T-helper 1 cell treated with Interleukin-12 subunit alpha and Interleukin-12 subunit beta and Interleukin-4 antibody, amounts not matched to agents 30 μg/mL and 1 μg/mL, for 36 hours (primary cell): ENCODE measurements around the gene DYDC2.

Experiments
- H3K27ac Mint-ChIP-seq: one replicate; pipeline ENCODE4 v1.8.0; 2021; ENCODE audit warnings: mild to moderate bottlenecking, mixed read lengths
- H3K27me3 Mint-ChIP-seq: one replicate; pipeline ENCODE4 v1.8.0; 2021; ENCODE audit warnings: low read depth, mixed read lengths
- H3K36me3 Mint-ChIP-seq: one replicate; pipeline ENCODE4 v1.8.0; 2021; ENCODE audit warnings: low read depth, mixed read lengths
- H3K4me1 Mint-ChIP-seq: one replicate; pipeline ENCODE4 v1.8.0; 2021; ENCODE audit warnings: low read depth, mixed read lengths
- H3K4me3 Mint-ChIP-seq: one replicate; pipeline ENCODE4 v1.8.0; 2021; ENCODE audit warnings: mild to moderate bottlenecking, moderate library complexity, mixed read lengths
- H3K9me3 Mint-ChIP-seq: one replicate; pipeline ENCODE4 v1.8.0; 2021; ENCODE audit warnings: mixed read lengths

DYDC2 gene

GRCh38 chr10:80394358-80394916, 37.9 kb downstream of the DYDC2 start:
- Mint-ChIP-seq H3K4me3 (no peak overlapping the region), H3K36me3 (no peaks in the 10 kb centered on the region), H3K27me3 (peaks cover 13% of the 10 kb centered on the region), H3K9me3 (no peaks in the 10 kb centered on the region), H3K27ac (no peak overlapping the region), H3K4me1 (no peaks in the 10 kb centered on the region)

- peaks cover 15% of the 10 kb centered on the region for H3K27me3 Mint-ChIP-seq
- H3K4me3 Mint-ChIP-seq, result no peak overlapping the region
- no peaks in the 10 kb centered on the region for H3K4me1 Mint-ChIP-seq
- no peaks in the 10 kb centered on the region for H3K9me3 Mint-ChIP-seq
- H3K36me3 Mint-ChIP-seq, result no peaks in the 10 kb centered on the region
- H3K27ac Mint-ChIP-seq, result no peak overlapping the region
Observed at GRCh38 chr10:80397014-80397413, 40.4 kb downstream of the DYDC2 start.

GRCh38 chr10:80400136-80400804, 43.7 kb downstream of the DYDC2 start:
- Mint-ChIP-seq H3K9me3 (no peaks in the 10 kb centered on the region), H3K36me3 (no peaks in the 10 kb centered on the region), H3K27me3 (peaks cover 14% of the 10 kb centered on the region), H3K4me1 (no peaks in the 10 kb centered on the region), H3K27ac (no peak overlapping the region), H3K4me3 (no peak overlapping the region)

GRCh38 chr10:80405035-80405434, 48.5 kb downstream of the DYDC2 start:
- H3K36me3 Mint-ChIP-seq, result no peaks in the 10 kb centered on the region
- H3K9me3 Mint-ChIP-seq, result no peaks in the 10 kb centered on the region
- H3K4me1 Mint-ChIP-seq, result peaks cover 7% of the 10 kb centered on the region
- peaks cover 25% of the 10 kb centered on the region for H3K27me3 Mint-ChIP-seq
- no peak overlapping the region for H3K27ac Mint-ChIP-seq
- no peak overlapping the region for H3K4me3 Mint-ChIP-seq

- Mint-ChIP-seq H3K27me3 (peaks cover 22% of the 10 kb centered on the region), H3K9me3 (no peaks in the 10 kb centered on the region), H3K4me1 (peaks cover 7% of the 10 kb centered on the region), H3K36me3 (no peaks in the 10 kb centered on the region), H3K4me3 (no peak overlapping the region), H3K27ac (no peak overlapping the region)
Observed at GRCh38 chr10:80405626-80406025, 49.0 kb downstream of the DYDC2 start.

GRCh38 chr10:80406204-80406603, 49.6 kb downstream of the DYDC2 start:
- H3K4me1 Mint-ChIP-seq, result peaks cover 11% of the 10 kb centered on the region
- no peaks in the 10 kb centered on the region for H3K9me3 Mint-ChIP-seq
- no peaks in the 10 kb centered on the region for H3K36me3 Mint-ChIP-seq
- no peak overlapping the region for H3K4me3 Mint-ChIP-seq
- peaks cover 17% of the 10 kb centered on the region for H3K27me3 Mint-ChIP-seq
- H3K27ac Mint-ChIP-seq, result no peak overlapping the region

GRCh38 chr10:80407812-80408241, 51.2 kb downstream of the DYDC2 start:
- Mint-ChIP-seq H3K9me3 (no peaks in the 10 kb centered on the region), H3K36me3 (no peaks in the 10 kb centered on the region), H3K4me1 (peaks cover 17% of the 10 kb centered on the region), H3K4me3 (peak overlapping the region; percentile 85), H3K27ac (peak overlapping the region; percentile 16), H3K27me3 (peaks cover 17% of the 10 kb centered on the region)

GRCh38 chr10:80408242-80409101, 51.9 kb downstream of the DYDC2 start, which contains the start of gene PRXL2A:
PRXL2A (plus strand) TSS chr10:80408551; CDS start chr10:80420468, 11,917 bp downstream.
- Mint-ChIP-seq H3K4me1 (peaks cover 22% of the 10 kb centered on the region), H3K27me3 (peaks cover 17% of the 10 kb centered on the region), H3K9me3 (no peaks in the 10 kb centered on the region), H3K36me3 (no peaks in the 10 kb centered on the region), H3K27ac (peak within 1 kb of the TSS; percentile 16), H3K4me3 (peak within 1 kb of the TSS; percentile 85)

- Mint-ChIP-seq H3K27ac (no peak overlapping the region), H3K27me3 (peaks cover 17% of the 10 kb centered on the region), H3K4me3 (peak overlapping the region; percentile 64), H3K36me3 (no peaks in the 10 kb centered on the region), H3K9me3 (no peaks in the 10 kb centered on the region), H3K4me1 (peaks cover 22% of the 10 kb centered on the region)
Observed at GRCh38 chr10:80409121-80409520, 52.5 kb downstream of the DYDC2 start.

- Mint-ChIP-seq H3K27me3 (peaks cover 17% of the 10 kb centered on the region), H3K9me3 (no peaks in the 10 kb centered on the region), H3K27ac (no peak overlapping the region), H3K4me1 (peaks cover 22% of the 10 kb centered on the region), H3K36me3 (no peaks in the 10 kb centered on the region), H3K4me3 (peak overlapping the region; percentile 53)
Observed at GRCh38 chr10:80410122-80410521, 53.5 kb downstream of the DYDC2 start.

GRCh38 chr10:80410578-80411145, 54.1 kb downstream of the DYDC2 start:
- no peak overlapping the region for H3K27ac Mint-ChIP-seq

GRCh38 chr10:80411267-80411668, 54.7 kb downstream of the DYDC2 start:
- no peak overlapping the region for H3K4me3 Mint-ChIP-seq
- no peak overlapping the region for H3K27ac Mint-ChIP-seq
- peaks cover 8% of the 10 kb centered on the region for H3K27me3 Mint-ChIP-seq
- peaks cover 24% of the 10 kb centered on the region for H3K4me1 Mint-ChIP-seq
- H3K9me3 Mint-ChIP-seq, result no peaks in the 10 kb centered on the region
- no peaks in the 10 kb centered on the region for H3K36me3 Mint-ChIP-seq

More at GRCh38 chr10:80410578-80411145, 54.1 kb downstream of the DYDC2 start:
- Mint-ChIP-seq H3K4me3 (no peak overlapping the region), H3K9me3 (no peaks in the 10 kb centered on the region), H3K36me3 (no peaks in the 10 kb centered on the region), H3K4me1 (peaks cover 22% of the 10 kb centered on the region), H3K27me3 (peaks cover 11% of the 10 kb centered on the region)

- H3K4me1 Mint-ChIP-seq, result peaks cover 24% of the 10 kb centered on the region
- no peaks in the 10 kb centered on the region for H3K9me3 Mint-ChIP-seq
- H3K27me3 Mint-ChIP-seq, result peaks cover 6% of the 10 kb centered on the region
- H3K4me3 Mint-ChIP-seq, result no peak overlapping the region
- no peaks in the 10 kb centered on the region for H3K36me3 Mint-ChIP-seq
- no peak overlapping the region for H3K27ac Mint-ChIP-seq
Observed at GRCh38 chr10:80411681-80412220, 55.2 kb downstream of the DYDC2 start.

- Mint-ChIP-seq H3K27me3 (peaks cover 4% of the 10 kb centered on the region), H3K36me3 (no peaks in the 10 kb centered on the region), H3K4me3 (no peak overlapping the region), H3K27ac (no peak overlapping the region), H3K9me3 (no peaks in the 10 kb centered on the region), H3K4me1 (peaks cover 24% of the 10 kb centered on the region)
Observed at GRCh38 chr10:80412486-80412885, 55.9 kb downstream of the DYDC2 start.
